ENCODE data around the gene CRISPLD2. TPM values are rescaled to one million over a fixed set of nuclear protein-coding genes. Genes with fewer than 3 reads are reported as not detected.

The CRISPLD2 gene
- total RNA-seq, 4 donors from 2014 or later, result 54.9 to 109 (median 63.4) TPM

GRCh38 chr16:84893849-84894599 lies 74.2 kb downstream of the CRISPLD2 start:
- no peaks in the 10 kb centered on the region for H3K27me3 ChIP-seq
- peaks cover 10% of the 10 kb centered on the region for H3K36me3 ChIP-seq
- no peaks in the 10 kb centered on the region for H3K9me3 ChIP-seq
- no peak for DNase-seq (ENCODE audit: low spot score in 2 of 2)
- no peak overlapping the region for H3K4me3 ChIP-seq
- no peak overlapping the region for H3K27ac ChIP-seq
- TF ChIP-seq POLR2A (IDR thresholded peaks at IDR 0.05) (no peak), POLR2AphosphoS5 (IDR thresholded peaks at IDR 0.05) (no peak), EP300 (IDR thresholded peaks at IDR 0.05) (no peak)
- TF ChIP-seq, protein P1, sequence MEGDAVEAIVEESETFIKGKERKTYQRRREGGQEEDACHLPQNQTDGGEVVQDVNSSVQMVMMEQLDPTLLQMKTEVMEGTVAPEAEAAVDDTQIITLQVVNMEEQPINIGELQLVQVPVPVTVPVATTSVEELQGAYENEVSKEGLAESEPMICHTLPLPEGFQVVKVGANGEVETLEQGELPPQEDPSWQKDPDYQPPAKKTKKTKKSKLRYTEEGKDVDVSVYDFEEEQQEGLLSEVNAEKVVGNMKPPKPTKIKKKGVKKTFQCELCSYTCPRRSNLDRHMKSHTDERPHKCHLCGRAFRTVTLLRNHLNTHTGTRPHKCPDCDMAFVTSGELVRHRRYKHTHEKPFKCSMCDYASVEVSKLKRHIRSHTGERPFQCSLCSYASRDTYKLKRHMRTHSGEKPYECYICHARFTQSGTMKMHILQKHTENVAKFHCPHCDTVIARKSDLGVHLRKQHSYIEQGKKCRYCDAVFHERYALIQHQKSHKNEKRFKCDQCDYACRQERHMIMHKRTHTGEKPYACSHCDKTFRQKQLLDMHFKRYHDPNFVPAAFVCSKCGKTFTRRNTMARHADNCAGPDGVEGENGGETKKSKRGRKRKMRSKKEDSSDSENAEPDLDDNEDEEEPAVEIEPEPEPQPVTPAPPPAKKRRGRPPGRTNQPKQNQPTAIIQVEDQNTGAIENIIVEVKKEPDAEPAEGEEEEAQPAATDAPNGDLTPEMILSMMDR (IDR thresholded peaks at IDR 0.05), result no peak
- 86% methylated on average over 12 of the region's 12 CpGs for WGBS
- peaks cover 4% of the 10 kb centered on the region for H3K4me1 ChIP-seq

DNA sequence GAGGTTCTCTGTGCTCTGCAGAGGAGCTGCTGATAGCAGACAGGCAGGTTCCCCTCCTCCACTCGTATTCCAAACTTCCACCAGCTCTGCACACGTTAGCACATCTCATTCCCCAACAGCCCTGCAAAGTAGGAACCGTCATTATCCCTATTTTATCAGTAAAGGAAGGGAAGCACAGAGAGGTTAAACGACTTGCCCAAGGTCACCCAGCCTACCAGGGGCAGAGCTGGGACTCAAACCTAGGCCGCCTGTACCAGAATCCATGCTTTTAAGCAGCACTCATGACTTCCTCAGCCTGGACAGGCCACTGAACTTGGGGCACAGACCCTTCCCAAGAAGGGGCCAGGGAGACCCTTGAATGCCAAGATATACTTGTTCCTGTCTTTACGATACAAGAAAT lies 75.2 kb downstream of the CRISPLD2 start:
- Histone ChIP-seq H3K4me3 (no peak overlapping the region), H3K36me3 (peaks cover 17% of the 10 kb centered on the region), H3K27me3 (no peaks in the 10 kb centered on the region), H3K9me3 (no peaks in the 10 kb centered on the region), H3K27ac (no peak overlapping the region), H3K4me1 (peaks cover 14% of the 10 kb centered on the region)
- TF ChIP-seq, protein P1 (IDR thresholded peaks at IDR 0.05), result no peak
- TF ChIP-seq POLR2AphosphoS5 (IDR thresholded peaks at IDR 0.05) (no peak), EP300 (IDR thresholded peaks at IDR 0.05) (no peak), POLR2A (IDR thresholded peaks at IDR 0.05) (no peak)
- 91% methylated on average over 6 of the region's 6 CpGs for WGBS
- DNase-seq (ENCODE audit: low spot score in 2 of 2), result no peak

DNA sequence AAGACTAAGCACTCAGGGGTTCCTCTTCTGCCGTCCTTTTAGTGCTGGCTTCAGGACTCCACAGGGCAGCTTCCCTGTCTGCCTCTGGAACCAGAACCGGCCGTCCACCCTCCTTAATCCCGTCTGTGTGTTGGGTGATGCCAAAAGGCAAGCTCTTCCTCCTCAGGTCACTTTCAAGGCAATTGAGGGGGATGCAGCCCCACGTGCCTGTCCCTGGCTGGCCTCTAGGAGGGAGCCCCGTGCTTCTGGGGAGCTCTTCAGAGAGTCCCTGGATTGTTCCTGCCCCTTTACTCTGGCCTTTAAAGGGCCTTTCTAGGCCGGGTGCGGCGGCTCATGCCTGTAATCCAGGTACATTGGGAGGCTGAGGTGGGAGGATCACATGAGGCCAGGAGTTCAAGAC lies 77.1 kb downstream of the CRISPLD2 start:
- TF ChIP-seq, protein P1 (IDR thresholded peaks at IDR 0.05), result no peak
- TF ChIP-seq POLR2AphosphoS5 (IDR thresholded peaks at IDR 0.05), result no peak
- peaks cover 19% of the 10 kb centered on the region for H3K4me1 ChIP-seq
- peaks cover 15% of the 10 kb centered on the region for H3K36me3 ChIP-seq
- WGBS, result 89% methylated on average over 9 of the region's 9 CpGs
- DNase-seq (ENCODE audit: low spot score in 2 of 2), result no peak
- no peaks in the 10 kb centered on the region for H3K27me3 ChIP-seq
- H3K4me3 ChIP-seq, result no peak overlapping the region
- no peak overlapping the region for H3K27ac ChIP-seq
- no peaks in the 10 kb centered on the region for H3K9me3 ChIP-seq

DNA sequence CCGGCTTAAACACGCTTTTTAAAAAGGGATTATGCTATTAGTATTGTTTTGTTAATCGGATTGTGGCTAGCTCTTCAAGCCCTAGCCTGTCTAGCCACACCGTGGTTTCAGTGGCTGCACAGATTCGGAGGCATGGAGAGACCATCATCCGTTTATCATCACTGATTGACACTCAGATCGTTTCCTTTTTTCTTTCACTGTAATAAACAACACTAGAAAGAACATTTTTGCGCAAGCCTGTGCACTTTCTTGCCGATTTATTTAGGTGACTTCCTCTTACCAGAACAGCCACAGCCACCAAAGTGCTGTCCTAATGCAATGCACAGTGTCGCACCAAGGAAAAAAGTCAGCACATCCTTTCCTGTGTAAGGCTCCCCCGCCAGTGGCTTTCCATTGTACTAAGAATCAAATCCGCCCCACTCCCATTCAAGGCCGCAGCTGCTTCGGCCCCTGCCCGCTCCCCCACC lies 78.2 kb downstream of the CRISPLD2 start:
- no peaks in the 10 kb centered on the region for H3K27me3 ChIP-seq
- no peak overlapping the region for H3K4me3 ChIP-seq
- peak overlapping the region; percentile 52 for H3K27ac ChIP-seq
- peaks cover 19% of the 10 kb centered on the region for H3K4me1 ChIP-seq
- no peak for DNase-seq (ENCODE audit: low spot score in 2 of 2)
- TF ChIP-seq, protein P1 (IDR thresholded peaks at IDR 0.05), result no peak
- TF ChIP-seq EP300 (IDR thresholded peaks at IDR 0.05), result no peak
- no peak for TF ChIP-seq POLR2AphosphoS5 (IDR thresholded peaks at IDR 0.05)
- no peak for TF ChIP-seq POLR2A (IDR thresholded peaks at IDR 0.05)
- peaks cover 15% of the 10 kb centered on the region for H3K36me3 ChIP-seq
- 79% methylated on average over 15 of the region's 15 CpGs for WGBS
- no peaks in the 10 kb centered on the region for H3K9me3 ChIP-seq

- DNase-seq (ENCODE audit: low spot score in 2 of 2), result no peak
- Histone ChIP-seq H3K9me3 (no peaks in the 10 kb centered on the region), H3K36me3 (peaks cover 13% of the 10 kb centered on the region), H3K4me3 (no peak overlapping the region), H3K27me3 (no peaks in the 10 kb centered on the region), H3K27ac (peak overlapping the region; percentile 62), H3K4me1 (peaks cover 19% of the 10 kb centered on the region)
- WGBS, result 43% methylated on average over 2 of the region's 2 CpGs
- no peak for TF ChIP-seq POLR2A (IDR thresholded peaks at IDR 0.05)
- no peak for TF ChIP-seq EP300 (IDR thresholded peaks at IDR 0.05)
- TF ChIP-seq, protein P1 (IDR thresholded peaks at IDR 0.05), result no peak
- TF ChIP-seq POLR2AphosphoS5 (IDR thresholded peaks at IDR 0.05), result no peak
Measured at GRCh38 chr16:84898447-84898846, 78.7 kb downstream of the CRISPLD2 start.

Measured in suprapubic skin (tissue), 4 donors.